Heart right ventricle (tissue), 16 donors: ENCODE data around the gene ZNF426. TPM values are rescaled to one million over a fixed set of nuclear protein-coding genes. Genes with fewer than 3 reads are reported as not detected.

Experiments
- ATAC-seq, 8 donors: fragments of 200-7000 bp; cut with Tn5 transposase; one replicate each; pipeline ENCODE4 v1.9.1; 2020; ENCODE audit warnings: mild to moderate bottlenecking in 8 of 8, moderate library complexity in 8 of 8, moderate number of reproducible peaks in 1 of 8
- DNase-seq, 2 donors: peaks; one replicate each; pipeline ENCODE4 v3.0.0-alpha.2; 2020
- H3K27ac ChIP-seq, 10 donors: fragments of 200-600 bp; sonication (generic) in 2 of 10; one replicate each; pipeline versions ENCODE4 v1.5.0 to v1.8.0; 2020 to 2022; ENCODE audit warnings: mild to moderate bottlenecking in 3 of 10
- H3K27me3 ChIP-seq, 7 donors: fragments of 200-600 bp; one replicate each; pipeline ENCODE4 v1.8.0; 2021 to 2022; ENCODE audit warnings: mild to moderate bottlenecking in 2 of 7
- H3K36me3 ChIP-seq, 9 donors: fragments of 200-600 bp; sonication (generic) in 1 of 9; one replicate each; pipeline versions ENCODE4 v1.5.0 to v1.8.0; 2020 to 2022; ENCODE audit warnings: mild to moderate bottlenecking in 2 of 9
- H3K4me1 ChIP-seq, 9 donors: fragments of 200-600 bp; sonication (generic) in 1 of 9; one replicate each; pipeline versions ENCODE4 v1.5.0 to v1.8.0; 2020 to 2022; ENCODE audit warnings: mild to moderate bottlenecking in 4 of 9
- H3K4me3 ChIP-seq, 10 donors: fragments of 200-600 bp; sonication (generic) in 2 of 10; one replicate each; pipeline versions ENCODE4 v1.5.0 to v1.8.0; 2020 to 2022; ENCODE audit warnings: mild to moderate bottlenecking in 7 of 10, moderate library complexity in 2 of 10
- H3K9me3 ChIP-seq, 11 donors: fragments of 200-600 bp in 10 of 11; sonication (generic) in 2 of 11; one replicate each; pipeline versions ENCODE4 v1.5.0 to v1.8.0; 2013 to 2022; ENCODE audit warnings: mild to moderate bottlenecking in 2 of 11, control low read depth in 1 of 11, moderate library complexity in 1 of 11
- CTCF ChIP-seq, 9 donors: fragments of 200-600 bp; sonication (generic) in 2 of 9; IDR thresholded peaks; one replicate each; pipeline versions ENCODE4 v1.5.0 to v1.8.0; 2021 to 2022; ENCODE audit warnings: antibody characterized with exemption in 9 of 9, mild to moderate bottlenecking in 5 of 9, moderate library complexity in 1 of 9
- WGBS, 2 donors: extraction: QIAGEN DNeasy Blood & Tissue Kit; methylation state at CpG; one replicate each; pipeline ENCODE4 v1.1.7; 2013; ENCODE audit warnings: inconsistent platforms in 1 of 2; 5-methylcytosine and 5-hydroxymethylcytosine counted together
- intact Hi-C, 10 donors: fragments of 100-400 bp; cut with DNase I; formaldehyde crosslinking; loops; one replicate each; pipeline versions ENCODE4 v1.11.1 to v1.14.2; 2022
- polyA plus RNA-seq, 2 donors: library from polyadenylated mRNA; stranded (reverse); fragments of 200-250 nt; gene quantifications; one replicate each; pipeline ENCODE4 v1.2.3, GENCODE V29; 2013
- total RNA-seq, 10 donors: library from RNA; stranded (reverse); fragmentation: NEBNext Ultra II Directional in 3 of 10; extraction: Animal tissue kit (Norgen Biotek cat#: 25700) in 3 of 10; gene quantifications; one replicate each; pipeline versions ENCODE4 v1.2.1 to v1.2.4, GENCODE V29; 2021 to 2023
- donor health status: Arrhythmogenic right ventricular cardiomyopathy.
- donor health status: ischemic (EF 13 %, LVEDD 7.1; RV severe dilation, severe dysfunction).
- donor health status: healthy with polysubstance abuse.
- donor health status: DM: no; HTN: yes; CAD: no.
- donor health status: DM: no; HTN: no; CAD: no.
- donor health status: ischemic (EF 25% LVEDD 6.9; RV normal size, moderate dysfunction).
- donor health status: ischemic (EF 25% LVEDD 5.7; RV mildly dilated, moderate dysfunction).
- donor health status: healthy.
- donor health status: DM: yes; HTN: yes; CAD: no.
- donor health status: Ischemic cardiomyopathy.
- donor health status: ischemic (EF 35%, LVEDD 5.7; RV mildly dilated, moderate dysfunction).
- donor health status: nonischemic (EF 11% LVEDD 7.7; RV severe dilation, severe dysfunction).
- donor health status: DM: yes; HTN: yes; CAD: no.
- donor health status: PGD.
- donor health status: ischemic (EF 29% LVEDD 5.4; RV normal size, mild dysfunction).
- donor health status: nonischemic (EF 23%, LVEDD 6.1; RV moderate dilation, normal function).

ZNF426 gene
- total and polyA plus RNA-seq, 12 donors, result 2.6 to 20.2 (median 16.0) TPM

DNA sequence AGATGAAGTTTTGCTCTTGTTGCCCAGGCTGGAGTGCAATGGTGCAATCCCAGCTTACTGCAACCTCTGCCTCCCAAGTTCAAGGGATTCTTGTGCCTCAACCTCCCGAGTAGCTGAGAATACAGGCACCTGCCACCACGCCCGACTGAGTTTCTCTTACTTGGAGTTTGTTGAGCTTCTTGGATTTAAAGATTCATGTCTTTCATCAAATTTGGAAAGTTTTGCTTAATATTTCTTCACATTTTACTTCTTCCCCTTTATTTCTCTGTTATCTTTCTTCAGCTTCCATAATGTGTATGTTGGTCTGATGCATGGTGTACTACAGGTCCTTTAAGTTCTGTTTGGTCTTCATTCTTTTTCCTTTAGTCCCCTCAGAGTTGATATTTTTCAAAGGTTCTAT is 31.2 kb downstream of the ZNF426 start:
- Histone ChIP-seq H3K27ac (no peak overlapping the region), H3K4me3 (no peak overlapping the region), H3K36me3 (no peaks in the 10 kb centered on the region), H3K9me3 (peaks cover 0 to 97% (median 40%) of the 10 kb centered on the region in 11 donors), H3K27me3 (no peaks in the 10 kb centered on the region), H3K4me1 (no peaks in the 10 kb centered on the region)
- intact Hi-C loops, result no loop called here
- no peak for TF ChIP-seq CTCF (IDR thresholded peaks at IDR 0.05)
- 80 to 85% methylated on average over 3 of the region's 3 CpGs for WGBS, 2 donors
- DNase-seq (no peak), ATAC-seq (no peak)

DNA sequence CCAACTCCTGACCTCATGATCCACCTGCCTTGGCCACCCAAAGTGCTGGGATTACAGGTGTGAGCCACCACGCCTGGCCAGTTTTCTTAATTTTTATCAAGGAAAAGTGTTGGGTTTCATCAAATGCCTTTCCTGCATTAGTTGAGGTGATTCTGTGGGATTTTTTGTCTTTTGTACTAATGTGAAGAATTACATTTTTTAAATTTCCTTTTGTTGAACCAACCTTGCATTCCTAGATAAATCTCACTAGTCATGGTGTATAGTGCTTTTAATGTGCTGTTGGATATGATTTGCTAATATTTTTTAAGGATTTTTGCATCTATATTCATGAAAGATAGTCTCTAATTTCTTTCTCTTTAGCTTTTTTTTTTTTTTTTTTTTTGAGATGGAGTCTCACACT is 37.6 kb downstream of the ZNF426 start:
- Histone ChIP-seq H3K4me1 (no peaks in the 10 kb centered on the region), H3K4me3 (no peak overlapping the region), H3K9me3 (peaks cover 0 to 97% (median 51%) of the 10 kb centered on the region in 11 donors), H3K27ac (no peak overlapping the region), H3K36me3 (no peaks in the 10 kb centered on the region), H3K27me3 (peaks cover 0 to 21% (median 4%) of the 10 kb centered on the region in 7 donors)
- intact Hi-C loops, result no loop called here
- ATAC-seq, result no peak
- DNase-seq, result no peak
- 83 to 84% methylated on average over 1 of the region's 1 CpG for WGBS, 2 donors
- TF ChIP-seq CTCF (IDR thresholded peaks at IDR 0.05), result no peak

GRCh38 chr19:9498183-9498902 is 40.1 kb downstream of the ZNF426 start, which contains the start of gene ZNF560:
Gene ZNF560, minus strand, starts transcription at chr19:9498616. Its CDS starts 23,303 bp downstream, at chr19:9475313.
- H3K4me1 ChIP-seq, result no peaks in the 10 kb centered on the region
- H3K36me3 ChIP-seq, result no peaks in the 10 kb centered on the region
- intact Hi-C loops, result no loop called here
- TF ChIP-seq CTCF (IDR thresholded peaks at IDR 0.05), result no peak
- no peak for ATAC-seq
- no peak within 1 kb of the TSS for H3K27ac ChIP-seq
- H3K27me3 ChIP-seq, result peaks cover 0 to 21% (median 4%) of the 10 kb centered on the region in 7 donors
- peaks cover 0 to 95% (median 41%) of the 10 kb centered on the region in 11 donors for H3K9me3 ChIP-seq
- H3K4me3 ChIP-seq, result no peak within 1 kb of the TSS
- no peak for DNase-seq
- WGBS, 2 donors, result 2 to 3% methylated on average over 44 of the region's 44 CpGs

- no peak for DNase-seq
- TF ChIP-seq CTCF (IDR thresholded peaks at IDR 0.05), result no peak
- Histone ChIP-seq H3K27me3 (peaks cover 0 to 18% (median 4%) of the 10 kb centered on the region in 7 donors), H3K36me3 (no peaks in the 10 kb centered on the region), H3K4me1 (no peaks in the 10 kb centered on the region), H3K4me3 (no peak overlapping the region), H3K27ac (no peak overlapping the region), H3K9me3 (peaks cover 0 to 78% (median 13%) of the 10 kb centered on the region in 11 donors)
- intact Hi-C loops, result no loop called here
- no peak for ATAC-seq
- WGBS, 2 donors, result 70 to 75% methylated on average over 2 of the region's 2 CpGs
Observed at GRCh38 chr19:9494096-9494495, 44.3 kb downstream of the ZNF426 start.
